ENCODE results near the gene TRAPPC10. TPM values are rescaled to one million over a fixed set of nuclear protein-coding genes. Genes with fewer than 3 reads are reported as not detected.
"Not testable (repeated sequence)": the region's sequence is repeated elsewhere in the genome, so short reads cannot be mapped to it uniquely, and the experiment has no call there.

Gene TRAPPC10
- total and polyA plus RNA-seq, 2 experiments from 2014 or later, result 12.9 to 16.6 TPM

DNA sequence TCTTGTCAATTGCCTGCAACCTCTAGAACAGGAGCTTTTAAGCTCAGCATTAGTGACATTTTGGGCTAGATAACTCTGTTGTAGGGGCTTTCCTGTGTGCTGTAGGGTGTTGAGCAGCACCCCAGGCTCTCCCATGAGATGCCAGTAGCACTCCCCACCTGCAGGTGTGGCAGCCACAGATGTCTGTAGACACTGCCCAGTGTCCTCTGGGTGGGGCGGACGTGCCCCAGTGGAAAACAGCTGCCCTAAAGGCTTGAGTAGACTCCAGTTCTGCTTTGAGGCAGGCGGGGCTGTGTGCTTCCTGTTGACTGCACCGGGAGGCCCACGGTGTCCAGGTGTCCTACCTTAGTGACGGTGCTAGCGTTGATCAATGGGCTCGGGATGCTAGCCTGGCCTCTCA, 78.2 kb downstream of the TRAPPC10 start:
- H3K4me1 ChIP-seq (ENCODE audit: insufficient read depth), result peaks cover 3% of the 10 kb centered on the region
- H2AFZ ChIP-seq, result no peak overlapping the region
- H3K27ac ChIP-seq, result no peak overlapping the region
- H4K20me1 ChIP-seq (ENCODE audit: insufficient read depth, poor library complexity, severe bottlenecking), result no peaks in the 10 kb centered on the region
- H3K4me3 ChIP-seq, result no peak overlapping the region
- TF ChIP-seq, protein P1, sequence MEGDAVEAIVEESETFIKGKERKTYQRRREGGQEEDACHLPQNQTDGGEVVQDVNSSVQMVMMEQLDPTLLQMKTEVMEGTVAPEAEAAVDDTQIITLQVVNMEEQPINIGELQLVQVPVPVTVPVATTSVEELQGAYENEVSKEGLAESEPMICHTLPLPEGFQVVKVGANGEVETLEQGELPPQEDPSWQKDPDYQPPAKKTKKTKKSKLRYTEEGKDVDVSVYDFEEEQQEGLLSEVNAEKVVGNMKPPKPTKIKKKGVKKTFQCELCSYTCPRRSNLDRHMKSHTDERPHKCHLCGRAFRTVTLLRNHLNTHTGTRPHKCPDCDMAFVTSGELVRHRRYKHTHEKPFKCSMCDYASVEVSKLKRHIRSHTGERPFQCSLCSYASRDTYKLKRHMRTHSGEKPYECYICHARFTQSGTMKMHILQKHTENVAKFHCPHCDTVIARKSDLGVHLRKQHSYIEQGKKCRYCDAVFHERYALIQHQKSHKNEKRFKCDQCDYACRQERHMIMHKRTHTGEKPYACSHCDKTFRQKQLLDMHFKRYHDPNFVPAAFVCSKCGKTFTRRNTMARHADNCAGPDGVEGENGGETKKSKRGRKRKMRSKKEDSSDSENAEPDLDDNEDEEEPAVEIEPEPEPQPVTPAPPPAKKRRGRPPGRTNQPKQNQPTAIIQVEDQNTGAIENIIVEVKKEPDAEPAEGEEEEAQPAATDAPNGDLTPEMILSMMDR (IDR thresholded peaks at IDR 0.05; ENCODE audit: poor library complexity), result no peak
- TF ChIP-seq EZH2phosphoT487 (IDR thresholded peaks at IDR 0.05; ENCODE audit: low read depth, severe bottlenecking, unreplicated experiment) (no peak), EZH2 (IDR thresholded peaks at IDR 0.05; ENCODE audit: borderline replicate concordance) (no peak)
- no peaks in the 10 kb centered on the region for H3K36me3 ChIP-seq (replicated peaks; ENCODE audit: insufficient read depth, low read depth)
- H3K9me2 ChIP-seq (replicated peaks; ENCODE audit: insufficient read depth), result no peaks in the 10 kb centered on the region
- no peaks in the 10 kb centered on the region for H3K27me3 ChIP-seq
- no peak for DNase-seq (ENCODE audit: low spot score)
- H3K4me2 ChIP-seq, result no peak overlapping the region
- no peaks in the 10 kb centered on the region for H3K79me2 ChIP-seq
- no peaks in the 10 kb centered on the region for H3K9me3 ChIP-seq (ENCODE audit: low read depth)
- WGBS (ENCODE audit: low lambda C conversion rate, missing lambda C conversion rate), result 95% methylated on average over 8 of the region's 8 CpGs

DNA sequence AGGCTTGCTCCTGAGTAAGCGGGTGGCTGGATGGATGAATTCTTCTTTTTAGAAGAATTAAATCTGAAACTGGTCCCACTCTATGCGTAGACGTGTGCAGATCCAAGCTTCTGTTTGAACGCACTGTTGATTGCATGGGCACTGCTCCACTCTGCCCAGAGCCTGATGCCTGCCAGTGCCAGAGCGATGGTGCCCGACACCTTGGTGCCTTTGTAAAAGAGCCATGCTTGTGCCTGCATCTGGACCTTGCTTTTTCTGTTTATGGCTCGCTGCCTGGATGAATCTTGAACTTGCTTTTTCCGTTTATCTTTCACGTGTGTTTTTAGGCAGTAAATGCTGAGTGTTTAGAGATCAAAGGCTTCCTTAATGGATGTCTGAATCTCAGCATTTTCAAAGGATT, 80.1 kb downstream of the TRAPPC10 start:
- Histone ChIP-seq H2AFZ (no peak overlapping the region), H4K20me1 (ENCODE audit: insufficient read depth, poor library complexity, severe bottlenecking) (no peaks in the 10 kb centered on the region), H3K27me3 (no peaks in the 10 kb centered on the region), H3K4me1 (ENCODE audit: insufficient read depth) (peaks cover 3% of the 10 kb centered on the region), H3K9me3 (ENCODE audit: low read depth) (no peaks in the 10 kb centered on the region), H3K4me2 (peak overlapping the region; percentile 37), H3K27ac (peak overlapping the region; percentile 49), H3K9me2 (replicated peaks; ENCODE audit: insufficient read depth) (no peaks in the 10 kb centered on the region), H3K4me3 (no peak overlapping the region), H3K36me3 (replicated peaks; ENCODE audit: insufficient read depth, low read depth) (no peaks in the 10 kb centered on the region), H3K79me2 (no peaks in the 10 kb centered on the region)
- TF ChIP-seq EZH2 (IDR thresholded peaks at IDR 0.05; ENCODE audit: borderline replicate concordance), result no peak
- TF ChIP-seq, protein P1 (IDR thresholded peaks at IDR 0.05; ENCODE audit: poor library complexity), result no peak
- TF ChIP-seq EZH2phosphoT487 (IDR thresholded peaks at IDR 0.05; ENCODE audit: low read depth, severe bottlenecking, unreplicated experiment), result no peak
- 50% methylated on average over 9 of the region's 9 CpGs for WGBS (ENCODE audit: low lambda C conversion rate, missing lambda C conversion rate)
- no peak for DNase-seq (ENCODE audit: low spot score)

DNA sequence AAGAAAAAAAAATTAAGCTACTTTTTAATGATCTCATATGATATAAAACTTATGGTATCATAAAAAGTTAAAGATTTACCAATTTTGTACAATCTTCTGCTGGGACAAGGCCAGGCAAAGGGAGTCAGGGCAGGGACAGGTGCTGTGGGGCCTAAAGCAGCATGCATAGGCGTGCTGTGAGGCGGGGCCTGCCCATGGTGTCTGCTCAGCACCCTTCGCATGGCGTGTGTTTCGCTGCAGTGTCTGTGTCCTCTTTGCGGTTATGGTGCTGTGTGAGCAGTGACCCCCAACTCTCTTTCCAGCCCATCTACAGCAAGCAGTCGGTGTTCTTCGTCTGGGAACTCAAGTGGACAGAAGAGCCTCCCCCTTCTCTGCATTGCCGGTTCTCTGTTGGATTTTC, 81.7 kb downstream of the TRAPPC10 start:
- no peaks in the 10 kb centered on the region for H3K9me3 ChIP-seq (ENCODE audit: low read depth)
- H3K4me3 ChIP-seq, result no peak overlapping the region
- H3K27me3 ChIP-seq, result no peaks in the 10 kb centered on the region
- no peak overlapping the region for H3K27ac ChIP-seq
- TF ChIP-seq, protein P1 (IDR thresholded peaks at IDR 0.05; ENCODE audit: poor library complexity), result no peak
- TF ChIP-seq EZH2 (IDR thresholded peaks at IDR 0.05; ENCODE audit: borderline replicate concordance) (no peak), EZH2phosphoT487 (IDR thresholded peaks at IDR 0.05; ENCODE audit: low read depth, severe bottlenecking, unreplicated experiment) (no peak)
- H4K20me1 ChIP-seq (ENCODE audit: insufficient read depth, poor library complexity, severe bottlenecking), result no peaks in the 10 kb centered on the region
- H3K4me2 ChIP-seq, result no peak overlapping the region
- DNase-seq (ENCODE audit: low spot score), result no peak
- WGBS (ENCODE audit: low lambda C conversion rate, missing lambda C conversion rate), result 93% methylated on average over 9 of the region's 9 CpGs
- H3K36me3 ChIP-seq (replicated peaks; ENCODE audit: insufficient read depth, low read depth), result no peaks in the 10 kb centered on the region
- peaks cover 3% of the 10 kb centered on the region for H3K4me1 ChIP-seq (ENCODE audit: insufficient read depth)
- no peaks in the 10 kb centered on the region for H3K79me2 ChIP-seq
- H2AFZ ChIP-seq, result no peak overlapping the region
- no peaks in the 10 kb centered on the region for H3K9me2 ChIP-seq (replicated peaks; ENCODE audit: insufficient read depth)

DNA sequence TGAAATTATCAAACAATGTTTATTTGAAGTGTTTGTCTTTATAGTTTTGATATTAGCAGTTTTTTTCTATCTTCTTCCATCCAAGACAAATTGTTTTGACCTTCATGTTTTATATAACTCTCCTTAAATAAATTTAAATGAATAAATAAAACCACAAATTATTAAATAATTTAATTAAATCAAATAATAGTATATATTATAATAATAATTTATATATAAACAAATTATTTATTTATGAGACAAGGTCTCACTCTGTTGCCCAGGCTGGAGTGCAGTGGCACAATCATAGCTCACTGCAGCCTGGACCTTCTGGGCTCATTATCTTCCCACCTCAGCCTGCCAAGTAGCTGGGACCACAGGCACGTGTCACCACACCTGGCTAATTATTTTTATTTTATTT, 82.7 kb downstream of the TRAPPC10 start:
- Histone ChIP-seq H3K4me3 (no peak overlapping the region), H4K20me1 (ENCODE audit: insufficient read depth, poor library complexity, severe bottlenecking) (no peaks in the 10 kb centered on the region), H3K9me3 (ENCODE audit: low read depth) (no peaks in the 10 kb centered on the region), H3K4me1 (ENCODE audit: insufficient read depth) (no peaks in the 10 kb centered on the region), H3K27ac (no peak overlapping the region), H3K9me2 (replicated peaks; ENCODE audit: insufficient read depth) (no peaks in the 10 kb centered on the region), H3K36me3 (replicated peaks; ENCODE audit: insufficient read depth, low read depth) (no peaks in the 10 kb centered on the region), H3K4me2 (no peak overlapping the region), H3K27me3 (no peaks in the 10 kb centered on the region), H2AFZ (no peak overlapping the region), H3K79me2 (no peaks in the 10 kb centered on the region)
- WGBS (ENCODE audit: low lambda C conversion rate, missing lambda C conversion rate), result 87% methylated on average over 1 of the region's 1 CpG
- TF ChIP-seq EZH2phosphoT487 (IDR thresholded peaks at IDR 0.05; ENCODE audit: low read depth, severe bottlenecking, unreplicated experiment), result no peak
- TF ChIP-seq, protein P1 (IDR thresholded peaks at IDR 0.05; ENCODE audit: poor library complexity), result no peak
- TF ChIP-seq EZH2 (IDR thresholded peaks at IDR 0.05; ENCODE audit: borderline replicate concordance), result no peak
- DNase-seq (ENCODE audit: low spot score), result no peak

DNA sequence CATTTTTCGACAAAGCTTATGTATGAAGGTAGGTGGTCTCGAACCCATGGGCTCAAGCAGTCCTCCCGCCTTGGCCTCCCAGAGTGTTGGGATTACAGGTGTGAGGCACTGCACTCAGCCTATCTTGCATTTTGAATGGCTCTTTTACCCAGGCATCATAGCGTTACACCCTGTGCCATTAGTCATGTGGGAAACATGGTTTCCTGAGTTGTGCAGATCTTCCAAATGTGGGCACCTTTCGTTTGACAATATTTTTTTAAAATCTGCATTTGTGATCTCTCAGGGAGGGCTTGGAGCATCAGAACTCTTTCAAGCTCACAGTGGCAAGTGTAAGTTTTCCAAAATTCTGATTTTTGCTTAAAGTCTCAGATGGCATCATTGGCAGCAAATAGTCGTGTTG, 86.4 kb downstream of the TRAPPC10 start:
- not testable (repeated sequence) for H3K27me3 ChIP-seq; H3K4me3 ChIP-seq; H4K20me1 ChIP-seq (ENCODE audit: insufficient read depth, poor library complexity, severe bottlenecking); H3K27ac ChIP-seq; H3K9me3 ChIP-seq (ENCODE audit: low read depth); H3K4me1 ChIP-seq (ENCODE audit: insufficient read depth); H3K79me2 ChIP-seq; H2AFZ ChIP-seq; H3K4me2 ChIP-seq; H3K9me2 ChIP-seq (replicated peaks; ENCODE audit: insufficient read depth); DNase-seq (ENCODE audit: low spot score); H3K36me3 ChIP-seq (replicated peaks; ENCODE audit: insufficient read depth, low read depth)
- no CpG with 5 or more reads among the region's 6 CpGs for WGBS (ENCODE audit: low lambda C conversion rate, missing lambda C conversion rate)

All from hepatocyte (in vitro differentiated cells).